HepG2 (cell line): ENCODE data around the gene TBC1D21. TPM values are rescaled to one million over a fixed set of nuclear protein-coding genes. Genes with fewer than 3 reads are reported as not detected.

ENCODE experiments used
- ATAC-seq: fragments of 200-7000 bp; cut with Tn5 transposase; 3 replicates; pipeline ENCODE4 v1.9.1; 2020; ENCODE audit warnings: mild to moderate bottlenecking, moderate library complexity
- BruUV-seq: library from RNA; stranded (reverse); fragments of 400-500 nt; replicated peaks from 2 replicates; lab custom pipeline; 2021; lab: Mats Ljungman, UMichigan
- CTCF ChIA-PET: fragments of 300-600 bp; formaldehyde crosslinking; extraction: SDS; loops from one replicate; lab custom pipeline; 2021; ENCODE audit warnings: low total read pairs, inconsistent platforms, low intra/inter-chr PET ratio; lab: Yijun Ruan, JAX
- POLR2A ChIA-PET: fragments of 350-600 bp; sonication (Branson Sonifier 250); formaldehyde crosslinking; loops from one replicate; lab custom pipeline; 2020; ENCODE audit warnings: antibody characterized with exemption, inconsistent platforms; lab: Yijun Ruan, JAX
- DNase-seq: peaks from one replicate; pipeline ENCODE4 v3.0.0-alpha.2; 2015; ENCODE audit warnings: low spot score
- FAIRE-seq: peaks from 3 replicates; lab custom pipeline; 2011; peaks lifted over from hg19 to GRCh38; lab: Jason Lieb, UNC
- H2AFZ ChIP-seq: one replicate; pipeline ENCODE4 v1.6.1; 2011; ENCODE audit warnings: low read length, inconsistent platforms
- H3K27ac ChIP-seq: fragments of 300-600 bp; 3 replicates; pipeline ENCODE4 v1.8.0; 2011; ENCODE audit warnings: mixed run types, mild to moderate bottlenecking, mixed read lengths, low read length, inconsistent platforms; ENCODE audit not compliant: insufficient read depth; ENCODE audit errors: extremely low read length
- H3K27me3 ChIP-seq, 2 experiments: fragments of 200-600 bp in 1 of 2; 2 replicates in 1 of 2; 3 replicates in 1 of 2; pipeline versions ENCODE4 v1.6.0 to v1.8.0; 2011; ENCODE audit warnings: low read length in 2 of 2, mild to moderate bottlenecking in 2 of 2, moderate library complexity in 2 of 2, inconsistent platforms in 1 of 2; ENCODE audit not compliant: insufficient read depth in 2 of 2, control insufficient read depth in 1 of 2
- H3K36me3 ChIP-seq, 2 experiments: fragments of 200-600 bp in 1 of 2; replicated peaks in 1 of 2; 2 replicates in 1 of 2; 3 replicates in 1 of 2; pipeline versions ENCODE4 v1.5.1 to v1.8.0; 2011; ENCODE audit warnings: low read length in 2 of 2, inconsistent platforms in 1 of 2; ENCODE audit not compliant: insufficient read depth in 2 of 2, control insufficient read depth in 1 of 2
- H3K4me1 ChIP-seq: 2 replicates; pipeline ENCODE4 v1.5.1; 2012; ENCODE audit warnings: low read length, inconsistent platforms; ENCODE audit not compliant: insufficient read depth
- H3K4me2 ChIP-seq: 2 replicates; pipeline ENCODE4 v1.6.0; 2011; ENCODE audit warnings: low read depth, low read length, inconsistent platforms
- H3K4me3 ChIP-seq, 3 experiments: fragments of 200-600 bp in 1 of 3; sonication (generic), shearing (Covaris generic) in 1 of 3; replicated peaks in 1 of 3; 2 replicates each; pipeline ENCODE4 v1.5.1; 2011 to 2016; ENCODE audit warnings: low read length in 3 of 3, inconsistent platforms in 2 of 3, low read depth in 2 of 3, mild to moderate bottlenecking in 2 of 3, control low read depth in 1 of 3, mixed read lengths in 1 of 3; ENCODE audit not compliant: insufficient read depth in 1 of 3
- H3K79me2 ChIP-seq: one replicate; pipeline ENCODE4 v1.6.1; 2011; ENCODE audit warnings: low read length, inconsistent platforms; ENCODE audit not compliant: insufficient read depth
- H3K9ac ChIP-seq: 2 replicates; pipeline ENCODE4 v1.6.0; 2011; ENCODE audit warnings: mild to moderate bottlenecking, low read depth, low read length, inconsistent platforms; ENCODE audit not compliant: insufficient read depth
- H3K9me3 ChIP-seq: 2 replicates; pipeline ENCODE4 v1.5.1; 2012; ENCODE audit warnings: mild to moderate bottlenecking, low read length
- H4K20me1 ChIP-seq: 2 replicates; pipeline ENCODE4 v1.6.0; 2011; ENCODE audit warnings: inconsistent platforms, mild to moderate bottlenecking, low read length, moderate library complexity; ENCODE audit not compliant: insufficient read depth
- EHMT2 ChIP-seq: fragments of 200-600 bp; sonication (generic); IDR thresholded peaks from 2 replicates; pipeline ENCODE4 v1.7.0; 2017; ENCODE audit warnings: antibody characterized with exemption, low read depth, low read length, borderline replicate concordance
- MAFK ChIP-seq, 2 experiments: IDR thresholded peaks in 1 of 2; conservative IDR thresholded peaks in 1 of 2; 2 replicates each; pipeline ENCODE4 v1.6.1; 2011; ENCODE audit warnings: improper control_type of control experiment in 2 of 2, low read length in 2 of 2
- NONO ChIP-seq, 2 experiments: fragments of 450-650 bp in 1 of 2; sonication (generic) in 1 of 2; formaldehyde crosslinking in 1 of 2; IDR thresholded peaks in 1 of 2; conservative IDR thresholded peaks in 1 of 2; 2 replicates each; pipeline versions ENCODE4 v1.6.1 to v1.8.0; 2017 to 2022; ENCODE audit warnings: mild to moderate bottlenecking in 1 of 2, missing genetic modification reagents in 1 of 2, moderate library complexity in 1 of 2
- RFX3 ChIP-seq: IDR thresholded peaks from 2 replicates; pipeline ENCODE4 v1.6.1; 2016; ENCODE audit warnings: missing biosample characterization, missing genetic modification reagents
- ZNF24 ChIP-seq: fragments of 450-650 bp; IDR thresholded peaks from 2 replicates; pipeline ENCODE4 v1.6.1; 2017; ENCODE audit warnings: antibody characterized with exemption, mild to moderate bottlenecking
- WGBS: methylation state at CpG from one replicate; pipeline ENCODE4 v1.1.6; 2017; ENCODE audit warnings: low lambda C conversion rate; 5-methylcytosine and 5-hydroxymethylcytosine counted together
- in situ Hi-C: cut with HindIII; loops from 2 replicates; pipeline ENCODE4 v1.10.0; 2017; ENCODE audit warnings: low pct_unique_long_range_greater_than_20kb; ENCODE audit not compliant: extremely low pct_ligation_motif_present
- intact Hi-C: fragments of 100-400 bp; cut with micrococcal nuclease; formaldehyde crosslinking; loops from one replicate; pipeline ENCODE4 v1.10.0; 2022; ENCODE audit not compliant: unreplicated experiment
- polyA plus RNA-seq, 8 experiments: library from polyadenylated mRNA; depleted of rRNA in 3 of 8; stranded (reverse) in 7 of 8; unstranded in 1 of 8; fragments of >200 nt; fragmentation: Illumina TruSeq in 4 of 8; extraction: Trizol in 4 of 8; gene quantifications; 2 replicates each; pipeline versions ENCODE4 v1.2.1 to v1.2.3, GENCODE V29; 2011 to 2016; ENCODE audit warnings: low read depth in 4 of 8, missing spikeins in 1 of 8, mixed read lengths in 1 of 8; ENCODE audit not compliant: insufficient read depth in 1 of 8
- total RNA-seq, 5 experiments: library from RNA; depleted of rRNA; stranded (reverse); fragments of >200 nt; fragmentation: Illumina TruSeq; extraction: Trizol; gene quantifications; 2 replicates each; pipeline ENCODE4 v1.2.3, GENCODE V29; 2016; ENCODE audit warnings: low read depth in 1 of 5
- TF ChIP-seq, protein P1 (sequence below): sonication (generic); formaldehyde crosslinking; IDR thresholded peaks from 2 replicates; pipeline ENCODE4 v1.4.0; 2020; ENCODE audit warnings: missing genetic modification reagents, borderline replicate concordance
- TF ChIP-seq, protein P2 (sequence below): sonication (generic); formaldehyde crosslinking; IDR thresholded peaks from 2 replicates; pipeline ENCODE4 v1.4.0; 2020; ENCODE audit warnings: mild to moderate bottlenecking, missing genetic modification reagents
- TF ChIP-seq, protein P3 (sequence below): sonication (generic); formaldehyde crosslinking; IDR thresholded peaks from 2 replicates; pipeline ENCODE4 v1.8.1; 2023; ENCODE audit warnings: missing genetic modification reagents, inconsistent platforms, borderline replicate concordance

TBC1D21 gene
- total and polyA plus RNA-seq, 2 of the 13 experiments (the other 11 are each of a cell fraction or from before 2014, with no cell fraction given): not detected

DNA sequence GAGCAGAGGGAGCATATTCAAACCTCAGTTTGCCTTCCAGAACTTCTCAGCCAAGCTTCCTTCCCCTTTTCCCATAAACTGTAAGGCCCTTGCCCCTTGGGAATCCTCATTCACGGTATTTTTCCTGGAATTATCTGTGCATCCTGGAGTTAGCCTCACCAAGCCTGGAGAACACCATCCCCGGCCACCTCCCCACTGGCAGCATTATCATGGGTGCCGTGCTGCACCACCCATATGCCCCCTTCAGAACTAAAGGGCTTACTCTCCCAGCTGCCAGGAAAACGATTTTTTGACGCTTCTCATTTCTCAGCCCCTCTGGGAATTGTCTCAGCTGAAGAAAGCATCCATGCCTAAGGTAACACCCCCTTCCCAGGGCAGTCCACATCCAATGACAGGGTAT is 20.9 kb upstream of the TBC1D21 start:
- FAIRE-seq (no peak), DNase-seq (no peak), ATAC-seq (no peak)
- CTCF ChIA-PET: no interaction called here
- TF ChIP-seq EHMT2 (no peak), NONO (IDR thresholded peaks at IDR 0.05) (no peak), NONO (CRISPR knock-in tag; conservative IDR thresholded peaks at IDR 0.05) (no peak)
- TF ChIP-seq, protein P1, sequence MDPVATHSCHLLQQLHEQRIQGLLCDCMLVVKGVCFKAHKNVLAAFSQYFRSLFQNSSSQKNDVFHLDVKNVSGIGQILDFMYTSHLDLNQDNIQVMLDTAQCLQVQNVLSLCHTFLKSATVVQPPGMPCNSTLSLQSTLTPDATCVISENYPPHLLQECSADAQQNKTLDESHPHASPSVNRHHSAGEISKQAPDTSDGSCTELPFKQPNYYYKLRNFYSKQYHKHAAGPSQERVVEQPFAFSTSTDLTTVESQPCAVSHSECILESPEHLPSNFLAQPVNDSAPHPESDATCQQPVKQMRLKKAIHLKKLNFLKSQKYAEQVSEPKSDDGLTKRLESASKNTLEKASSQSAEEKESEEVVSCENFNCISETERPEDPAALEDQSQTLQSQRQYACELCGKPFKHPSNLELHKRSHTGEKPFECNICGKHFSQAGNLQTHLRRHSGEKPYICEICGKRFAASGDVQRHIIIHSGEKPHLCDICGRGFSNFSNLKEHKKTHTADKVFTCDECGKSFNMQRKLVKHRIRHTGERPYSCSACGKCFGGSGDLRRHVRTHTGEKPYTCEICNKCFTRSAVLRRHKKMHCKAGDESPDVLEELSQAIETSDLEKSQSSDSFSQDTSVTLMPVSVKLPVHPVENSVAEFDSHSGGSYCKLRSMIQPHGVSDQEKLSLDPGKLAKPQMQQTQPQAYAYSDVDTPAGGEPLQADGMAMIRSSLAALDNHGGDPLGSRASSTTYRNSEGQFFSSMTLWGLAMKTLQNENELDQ: no peak
- Histone ChIP-seq H3K9me3 (no peaks in the 10 kb centered on the region), H3K36me3 (no peaks in the 10 kb centered on the region), H3K79me2 (no peaks in the 10 kb centered on the region), H3K9ac (no peak overlapping the region), H4K20me1 (no peaks in the 10 kb centered on the region), H3K4me1 (no peaks in the 10 kb centered on the region), H2AFZ (no peak overlapping the region), H3K27me3 (no peaks in the 10 kb centered on the region), H3K4me2 (no peak overlapping the region), H3K4me3 (no peak overlapping the region), H3K27ac (no peak overlapping the region)
- POLR2A ChIA-PET: no interaction called here
- 2% methylated on average over 5 of the region's 5 CpGs for WGBS
- BruUV-seq: no TSS peak
- intact Hi-C loops: no loop called here
- in situ Hi-C loops: no loop called here

DNA sequence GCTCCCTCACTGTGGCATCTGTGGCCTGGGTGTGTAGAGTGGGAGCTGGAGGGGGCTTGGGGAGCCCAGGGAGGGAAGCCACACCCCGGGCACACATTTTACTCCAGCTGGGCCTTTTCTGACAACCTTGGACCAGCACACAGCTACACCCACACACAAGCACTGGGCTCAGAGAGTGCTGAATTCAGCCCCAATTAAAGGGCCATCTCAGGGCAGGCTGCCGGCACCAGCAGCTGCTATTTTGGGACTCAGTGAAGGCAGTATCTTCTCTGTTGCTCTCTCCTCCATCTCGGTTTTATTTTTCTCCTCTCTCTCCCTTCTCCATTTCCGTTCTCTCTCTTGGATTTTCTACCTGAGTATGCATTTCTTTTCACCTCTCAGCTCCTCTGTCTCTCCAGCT is 19.1 kb upstream of the TBC1D21 start:
- ATAC-seq (no peak), FAIRE-seq (no peak), DNase-seq (no peak)
- no peak overlapping the region for H3K4me2 ChIP-seq
- H3K9ac ChIP-seq: no peak overlapping the region
- in situ Hi-C loops (no loop called here), intact Hi-C loops (no loop called here)
- H3K36me3 ChIP-seq: no peaks in the 10 kb centered on the region
- no TSS peak for BruUV-seq
- H3K4me1 ChIP-seq: no peaks in the 10 kb centered on the region
- 1% methylated on average over 3 of the region's 4 CpGs for WGBS
- no peak overlapping the region for H3K27ac ChIP-seq
- peaks cover 0 to 2% of the 10 kb centered on the region in 2 experiments; a peak in 1 of 5 replicates for H3K27me3 ChIP-seq
- no peaks in the 10 kb centered on the region for H4K20me1 ChIP-seq
- H3K9me3 ChIP-seq: no peaks in the 10 kb centered on the region
- H2AFZ ChIP-seq: no peak overlapping the region
- no peaks in the 10 kb centered on the region for H3K79me2 ChIP-seq
- CTCF ChIA-PET: no interaction called here
- POLR2A ChIA-PET: no interaction called here
- H3K4me3 ChIP-seq: no peak overlapping the region
- TF ChIP-seq RFX3 (CRISPR knock-in tag) (no peak), ZNF24 (no peak), MAFK (conservative IDR thresholded peaks at IDR 0.05 in 1 of 2, IDR thresholded peaks at IDR 0.05 in 1 of 2; ENCODE audit: low read length in 2 of 2) (no peak)
- TF ChIP-seq, protein P2, sequence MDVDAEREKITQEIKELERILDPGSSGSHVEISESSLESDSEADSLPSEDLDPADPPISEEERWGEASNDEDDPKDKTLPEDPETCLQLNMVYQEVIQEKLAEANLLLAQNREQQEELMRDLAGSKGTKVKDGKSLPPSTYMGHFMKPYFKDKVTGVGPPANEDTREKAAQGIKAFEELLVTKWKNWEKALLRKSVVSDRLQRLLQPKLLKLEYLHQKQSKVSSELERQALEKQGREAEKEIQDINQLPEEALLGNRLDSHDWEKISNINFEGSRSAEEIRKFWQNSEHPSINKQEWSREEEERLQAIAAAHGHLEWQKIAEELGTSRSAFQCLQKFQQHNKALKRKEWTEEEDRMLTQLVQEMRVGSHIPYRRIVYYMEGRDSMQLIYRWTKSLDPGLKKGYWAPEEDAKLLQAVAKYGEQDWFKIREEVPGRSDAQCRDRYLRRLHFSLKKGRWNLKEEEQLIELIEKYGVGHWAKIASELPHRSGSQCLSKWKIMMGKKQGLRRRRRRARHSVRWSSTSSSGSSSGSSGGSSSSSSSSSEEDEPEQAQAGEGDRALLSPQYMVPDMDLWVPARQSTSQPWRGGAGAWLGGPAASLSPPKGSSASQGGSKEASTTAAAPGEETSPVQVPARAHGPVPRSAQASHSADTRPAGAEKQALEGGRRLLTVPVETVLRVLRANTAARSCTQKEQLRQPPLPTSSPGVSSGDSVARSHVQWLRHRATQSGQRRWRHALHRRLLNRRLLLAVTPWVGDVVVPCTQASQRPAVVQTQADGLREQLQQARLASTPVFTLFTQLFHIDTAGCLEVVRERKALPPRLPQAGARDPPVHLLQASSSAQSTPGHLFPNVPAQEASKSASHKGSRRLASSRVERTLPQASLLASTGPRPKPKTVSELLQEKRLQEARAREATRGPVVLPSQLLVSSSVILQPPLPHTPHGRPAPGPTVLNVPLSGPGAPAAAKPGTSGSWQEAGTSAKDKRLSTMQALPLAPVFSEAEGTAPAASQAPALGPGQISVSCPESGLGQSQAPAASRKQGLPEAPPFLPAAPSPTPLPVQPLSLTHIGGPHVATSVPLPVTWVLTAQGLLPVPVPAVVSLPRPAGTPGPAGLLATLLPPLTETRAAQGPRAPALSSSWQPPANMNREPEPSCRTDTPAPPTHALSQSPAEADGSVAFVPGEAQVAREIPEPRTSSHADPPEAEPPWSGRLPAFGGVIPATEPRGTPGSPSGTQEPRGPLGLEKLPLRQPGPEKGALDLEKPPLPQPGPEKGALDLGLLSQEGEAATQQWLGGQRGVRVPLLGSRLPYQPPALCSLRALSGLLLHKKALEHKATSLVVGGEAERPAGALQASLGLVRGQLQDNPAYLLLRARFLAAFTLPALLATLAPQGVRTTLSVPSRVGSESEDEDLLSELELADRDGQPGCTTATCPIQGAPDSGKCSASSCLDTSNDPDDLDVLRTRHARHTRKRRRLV: no peak
- TF ChIP-seq, protein P3, sequence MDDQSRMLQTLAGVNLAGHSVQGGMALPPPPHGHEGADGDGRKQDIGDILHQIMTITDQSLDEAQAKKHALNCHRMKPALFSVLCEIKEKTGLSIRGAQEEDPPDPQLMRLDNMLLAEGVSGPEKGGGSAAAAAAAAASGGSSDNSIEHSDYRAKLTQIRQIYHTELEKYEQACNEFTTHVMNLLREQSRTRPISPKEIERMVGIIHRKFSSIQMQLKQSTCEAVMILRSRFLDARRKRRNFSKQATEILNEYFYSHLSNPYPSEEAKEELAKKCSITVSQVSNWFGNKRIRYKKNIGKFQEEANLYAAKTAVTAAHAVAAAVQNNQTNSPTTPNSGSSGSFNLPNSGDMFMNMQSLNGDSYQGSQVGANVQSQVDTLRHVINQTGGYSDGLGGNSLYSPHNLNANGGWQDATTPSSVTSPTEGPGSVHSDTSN (CRISPR knock-in tag): no peak
